Neuronal stem cell (in vitro differentiated cells): ENCODE measurements around the gene SIVA1.
A peak's percentile ranks its signal among the peaks of the same experiment; 100 is the strongest.

Experiments
- DNase-seq: peaks from one replicate; pipeline ENCODE4 v3.0.0-alpha.2; 2013; ENCODE audit warnings: low spot score
- H2AFZ ChIP-seq: one replicate; pipeline ENCODE4 v1.6.1; 2013; ENCODE audit warnings: mild to moderate bottlenecking, low read length, inconsistent platforms
- H2AK5ac ChIP-seq: 2 replicates; pipeline ENCODE4 v1.6.1; 2013; ENCODE audit warnings: low read depth, mild to moderate bottlenecking, inconsistent platforms, low read length, moderate library complexity, mixed read lengths
- H2BK120ac ChIP-seq: 2 replicates; pipeline ENCODE4 v1.6.1; 2013; ENCODE audit warnings: low read depth, mild to moderate bottlenecking, inconsistent platforms, low read length, moderate library complexity, mixed read lengths
- H2BK12ac ChIP-seq: one replicate; pipeline ENCODE4 v1.6.1; 2013; ENCODE audit warnings: low read length, inconsistent platforms
- H2BK15ac ChIP-seq: 2 replicates; pipeline ENCODE4 v1.6.1; 2013; ENCODE audit warnings: mild to moderate bottlenecking, low read length, inconsistent platforms, mixed read lengths
- H2BK5ac ChIP-seq: one replicate; pipeline ENCODE4 v1.6.1; 2013; ENCODE audit warnings: inconsistent platforms, mild to moderate bottlenecking, low read length, moderate library complexity
- H3K14ac ChIP-seq: one replicate; pipeline ENCODE4 v1.6.1; 2013; ENCODE audit warnings: low read length, inconsistent platforms
- H3K18ac ChIP-seq: 2 replicates; pipeline ENCODE4 v1.6.1; 2013; ENCODE audit warnings: low read length, inconsistent platforms
- H3K23ac ChIP-seq: 2 replicates; pipeline ENCODE4 v1.6.1; 2013; ENCODE audit warnings: low read depth, mild to moderate bottlenecking, mixed read lengths, low read length, inconsistent platforms; ENCODE audit not compliant: poor library complexity
- H3K27ac ChIP-seq: replicated peaks from 3 replicates; pipeline ENCODE4 v1.5.1; 2013; ENCODE audit warnings: low read length, inconsistent platforms
- H3K27me3 ChIP-seq, 3 experiments: 2 replicates each; pipeline ENCODE4 v1.6.1; 2013; ENCODE audit warnings: low read length in 3 of 3, mild to moderate bottlenecking in 2 of 3, inconsistent platforms in 1 of 3, low read depth in 1 of 3, mixed read lengths in 1 of 3, moderate library complexity in 1 of 3; ENCODE audit not compliant: control insufficient read depth in 3 of 3, insufficient read depth in 3 of 3
- H3K36me3 ChIP-seq, 2 donors: replicated peaks in 1 of 2; 2 replicates each; pipeline ENCODE4 v1.6.1; 2013; ENCODE audit warnings: low read length in 2 of 2; ENCODE audit not compliant: control insufficient read depth in 2 of 2, insufficient read depth in 2 of 2
- H3K4ac ChIP-seq: 2 replicates; pipeline ENCODE4 v1.6.1; 2013; ENCODE audit warnings: inconsistent platforms, mild to moderate bottlenecking, low read length, moderate library complexity
- H3K4me1 ChIP-seq, 2 donors: 1 replicate in 1 of 2; 2 replicates in 1 of 2; pipeline ENCODE4 v1.6.1; 2013; ENCODE audit warnings: low read length in 2 of 2, low read depth in 1 of 2; ENCODE audit not compliant: control insufficient read depth in 2 of 2, insufficient read depth in 1 of 2
- H3K4me2 ChIP-seq: one replicate; pipeline ENCODE4 v1.6.1; 2013; ENCODE audit warnings: mild to moderate bottlenecking, low read length, inconsistent platforms; ENCODE audit not compliant: insufficient read depth, poor library complexity, severe bottlenecking
- H3K4me3 ChIP-seq, 2 donors: 2 replicates each; pipeline ENCODE4 v1.5.1; 2013; ENCODE audit warnings: low read length in 2 of 2, mild to moderate bottlenecking in 2 of 2, inconsistent platforms in 1 of 2, moderate library complexity in 1 of 2
- H3K79me1 ChIP-seq: one replicate; pipeline ENCODE4 v1.6.1; 2013; ENCODE audit warnings: low read depth, mild to moderate bottlenecking, inconsistent platforms, low read length, moderate library complexity
- H3K9ac ChIP-seq: one replicate; pipeline ENCODE4 v1.6.1; 2013; ENCODE audit warnings: mild to moderate bottlenecking, low read depth, low read length, inconsistent platforms; ENCODE audit not compliant: poor library complexity
- H3K9me3 ChIP-seq, 2 donors: replicated peaks in 1 of 2; 2 replicates each; pipeline versions ENCODE3 to v1.6.1; 2013; ENCODE audit warnings: low read length in 2 of 2, mild to moderate bottlenecking in 2 of 2, inconsistent platforms in 1 of 2, low read depth in 1 of 2, mixed read lengths in 1 of 2, moderate library complexity in 1 of 2; ENCODE audit not compliant: control insufficient read depth in 2 of 2, insufficient read depth in 1 of 2
- H4K8ac ChIP-seq: one replicate; pipeline ENCODE4 v1.6.1; 2013; ENCODE audit warnings: low read depth, mild to moderate bottlenecking, inconsistent platforms, low read length, moderate library complexity
- H4K91ac ChIP-seq: one replicate; pipeline ENCODE4 v1.6.1; 2013; ENCODE audit warnings: low read length, low read depth, mild to moderate bottlenecking, inconsistent platforms; ENCODE audit not compliant: poor library complexity
- WGBS, 2 donors: extraction: QIAGEN DNeasy Blood & Tissue Kit; methylation state at CpG; one replicate each; pipeline ENCODE4 v1.1.7; 2013; ENCODE audit warnings: missing lambda C conversion rate in 2 of 2, mixed read lengths in 1 of 2; ENCODE audit not compliant: insufficient read length in 2 of 2, insufficient replicate concordance in 1 of 2; ENCODE audit errors: extremely low coverage in 2 of 2; 5-methylcytosine and 5-hydroxymethylcytosine counted together

The SIVA1 gene

DNA sequence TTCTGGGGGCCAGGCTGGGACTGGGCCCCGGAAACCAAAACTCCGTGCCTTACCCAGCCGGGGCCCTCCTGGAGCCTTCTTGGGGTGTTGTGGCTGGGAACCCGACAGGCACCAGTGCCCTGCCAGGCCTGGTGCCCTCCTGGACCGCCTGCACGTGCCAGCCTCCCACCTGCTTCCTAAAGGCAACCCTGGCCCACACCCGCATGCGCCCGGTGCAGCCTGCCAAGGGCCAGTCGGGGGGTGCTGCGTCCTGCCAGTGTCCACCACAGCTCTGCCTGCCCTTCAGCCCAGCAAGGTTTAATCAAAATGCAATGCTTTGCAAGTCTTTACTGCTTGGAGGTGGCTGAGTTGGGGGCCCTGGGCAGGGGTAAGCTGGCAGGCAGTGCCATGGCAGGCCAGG is 34.1 kb upstream of the SIVA1 start:
- Histone ChIP-seq H3K27me3 (no peaks in the 10 kb centered on the region), H3K79me1 (no peaks in the 10 kb centered on the region), H3K4me2 (no peak overlapping the region), H3K9ac (peak overlapping the region; percentile 12), H3K36me3 (peaks cover 13 to 41% of the 10 kb centered on the region in 2 donors), H2AK5ac (no peak overlapping the region), H4K91ac (no peak overlapping the region), H3K14ac (no peak overlapping the region), H3K4me3 (no peak overlapping the region), H3K23ac (no peak overlapping the region), H3K9me3 (no peaks in the 10 kb centered on the region), H2AFZ (no peak overlapping the region), H3K18ac (no peak overlapping the region), H2BK12ac (peak overlapping the region; percentile 22), H3K4ac (no peak overlapping the region), H2BK120ac (no peak overlapping the region), H4K8ac (no peak overlapping the region), H3K4me1 (peaks cover 7% of the 10 kb centered on the region in 2 donors), H2BK5ac (peak overlapping the region; percentile 29), H3K27ac (no peak overlapping the region), H2BK15ac (no peak overlapping the region)
- no CpG with 5 or more reads among the region's 11 CpGs for WGBS, 2 donors
- no peak for DNase-seq

DNA sequence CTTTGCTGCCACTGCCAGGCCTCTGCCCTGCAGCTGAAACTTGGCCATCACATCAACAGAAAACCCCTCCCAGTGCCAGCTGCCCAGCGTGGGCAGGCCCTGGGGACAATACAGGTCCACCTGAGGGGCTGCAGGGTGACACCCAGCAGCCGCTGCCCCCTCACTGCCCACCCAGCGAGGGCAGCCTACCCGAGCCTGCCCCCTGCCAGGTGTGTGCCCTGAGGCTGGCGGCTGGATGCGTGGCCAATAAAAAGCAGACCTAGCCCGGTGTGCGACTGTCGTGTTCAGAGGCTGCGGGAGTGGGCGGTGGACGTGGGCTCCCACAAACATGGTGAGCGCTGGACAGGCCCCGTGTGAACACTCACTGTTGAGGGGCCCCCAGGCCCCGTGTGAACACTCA is 33.6 kb upstream of the SIVA1 start:
- no CpG with 5 or more reads among the region's 15 CpGs for WGBS, 2 donors
- Histone ChIP-seq H3K9ac (no peak overlapping the region), H2BK15ac (no peak overlapping the region)

DNA sequence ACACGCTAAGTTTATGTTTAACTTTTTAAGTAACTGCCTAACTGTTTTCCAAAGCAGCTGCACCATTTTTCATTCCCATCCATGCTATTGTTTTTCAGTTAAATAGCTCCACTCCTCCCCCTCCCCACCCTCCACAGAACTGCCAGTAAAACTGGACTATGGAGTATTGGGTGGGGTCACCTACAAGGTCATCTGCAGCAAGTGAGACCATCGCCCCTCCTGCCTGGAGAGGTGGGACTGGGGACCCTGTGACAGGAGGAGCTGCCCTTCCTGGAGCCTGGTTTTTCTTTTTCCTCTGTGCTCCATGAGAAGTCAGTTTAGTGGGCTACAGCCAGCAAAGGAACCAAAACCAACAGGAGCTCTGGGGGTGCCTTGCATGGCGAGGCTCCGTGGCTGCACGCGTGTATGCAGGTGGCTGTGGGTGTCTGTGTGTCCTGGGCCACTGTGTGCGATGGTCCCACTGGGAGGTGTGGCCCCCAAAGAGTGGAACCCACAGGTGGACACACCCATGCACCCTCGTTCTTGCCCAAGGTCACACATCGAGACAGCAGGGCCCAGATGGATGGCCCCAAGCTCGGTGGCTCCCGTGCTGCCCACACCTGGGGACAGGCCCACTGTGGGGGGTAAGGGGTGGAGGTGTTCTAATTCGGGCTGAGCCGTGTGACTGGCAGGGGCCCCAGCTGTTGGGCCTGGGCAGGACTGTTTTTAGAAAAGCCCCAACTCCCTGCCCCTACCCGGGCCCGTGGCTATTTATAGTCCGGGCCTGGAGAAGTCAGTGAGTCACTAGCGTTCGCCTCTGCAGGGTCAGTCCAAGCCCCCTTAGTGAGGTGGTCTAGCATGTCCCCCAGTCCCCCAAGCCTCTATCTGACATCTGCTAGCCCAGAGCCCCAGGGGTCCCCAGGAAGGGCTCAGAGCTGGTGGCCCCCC is 31.2 kb upstream of the SIVA1 start:
- H2BK12ac ChIP-seq = no peak overlapping the region
- no peak for DNase-seq
- H3K9ac ChIP-seq = peak overlapping the region; percentile 77
- no peak overlapping the region for H3K4me2 ChIP-seq
- peaks cover 4 to 16% of the 10 kb centered on the region in 2 donors for H3K36me3 ChIP-seq
- no peaks in the 10 kb centered on the region for H3K27me3 ChIP-seq
- no CpG with 5 or more reads among the region's 18 CpGs for WGBS, 2 donors
- H3K18ac ChIP-seq = peak overlapping the region; percentile 76
- H3K4me3 ChIP-seq = no peak overlapping the region
- H3K27ac ChIP-seq = no peak overlapping the region
- H3K23ac ChIP-seq = peak overlapping the region; percentile 85
- H4K8ac ChIP-seq = no peak overlapping the region
- peak overlapping the region; percentile 71 for H3K14ac ChIP-seq
- peak overlapping the region; percentile 37 for H3K4ac ChIP-seq
- H3K79me1 ChIP-seq = peaks cover 12% of the 10 kb centered on the region
- no peak overlapping the region for H2BK5ac ChIP-seq
- H2AFZ ChIP-seq = no peak overlapping the region
- peak overlapping the region; percentile 70 for H2AK5ac ChIP-seq
- peaks cover 16 to 17% of the 10 kb centered on the region in 2 donors for H3K4me1 ChIP-seq
- no peak overlapping the region for H2BK120ac ChIP-seq
- peak overlapping the region; percentile 58 for H2BK15ac ChIP-seq
- H4K91ac ChIP-seq = no peak overlapping the region
- no peaks in the 10 kb centered on the region for H3K9me3 ChIP-seq

More for the DNA sequence above, 33.6 kb upstream of the SIVA1 start:
- H3K9me3 ChIP-seq = no peaks in the 10 kb centered on the region
- no peak overlapping the region for H3K23ac ChIP-seq
- no peak overlapping the region for H3K4ac ChIP-seq
- H2AK5ac ChIP-seq = no peak overlapping the region
- no peaks in the 10 kb centered on the region for H3K27me3 ChIP-seq
- H2BK12ac ChIP-seq = no peak overlapping the region
- no peak overlapping the region for H2BK120ac ChIP-seq
- no peak overlapping the region for H2AFZ ChIP-seq
- no peak overlapping the region for H3K14ac ChIP-seq
- no peak overlapping the region for H3K18ac ChIP-seq
- H4K91ac ChIP-seq = no peak overlapping the region
- no peak overlapping the region for H3K4me3 ChIP-seq
- no peak overlapping the region for H3K27ac ChIP-seq
- H3K4me2 ChIP-seq = no peak overlapping the region
- H3K79me1 ChIP-seq = peaks cover 3% of the 10 kb centered on the region
- no peak for DNase-seq
- peaks cover 7% of the 10 kb centered on the region in 2 donors for H3K4me1 ChIP-seq
- no peak overlapping the region for H4K8ac ChIP-seq
- peak overlapping the region; percentile 17 for H2BK5ac ChIP-seq
- H3K36me3 ChIP-seq = peaks cover 13 to 37% of the 10 kb centered on the region in 2 donors

DNA sequence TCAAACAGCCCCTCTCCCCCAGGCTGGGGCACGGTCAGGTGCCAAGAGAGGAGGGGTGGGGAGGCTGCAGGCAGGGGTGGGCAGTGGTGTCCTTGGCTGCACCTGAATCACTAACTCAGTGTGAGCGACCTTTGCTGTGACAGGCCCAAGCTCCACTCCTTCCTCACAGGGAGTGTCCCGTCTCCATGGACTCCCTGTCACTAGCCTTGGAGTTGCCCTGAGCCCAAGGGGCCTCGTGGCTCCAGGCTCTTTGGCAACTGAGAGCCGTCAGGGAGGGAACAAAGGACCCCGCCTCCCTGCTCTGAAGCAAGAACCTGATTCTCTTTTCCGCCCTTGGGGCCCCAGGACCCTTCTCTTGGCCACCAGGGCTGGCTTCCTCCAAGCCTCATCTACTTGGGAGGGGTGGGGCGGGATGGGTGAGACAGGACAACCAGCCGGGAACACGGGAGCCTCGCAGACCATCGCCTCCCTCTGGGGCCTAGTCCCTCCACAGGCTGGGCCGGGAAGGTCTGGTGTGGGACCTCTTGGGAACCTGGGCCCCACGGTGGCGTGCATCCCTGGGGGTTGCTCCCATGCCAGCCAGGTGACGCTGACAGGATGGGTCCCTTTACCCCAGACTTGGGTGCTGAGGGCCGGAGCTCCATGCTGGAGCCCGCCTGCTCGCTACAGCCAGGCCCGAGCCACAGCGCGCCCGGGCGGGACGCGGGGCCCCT is 29.9 kb upstream of the SIVA1 start:
- H3K27me3 ChIP-seq = no peaks in the 10 kb centered on the region
- H2AFZ ChIP-seq = peak overlapping the region; percentile 83
- H3K18ac ChIP-seq = peak overlapping the region; percentile 98
- no CpG with 5 or more reads among the region's 26 CpGs for WGBS, 2 donors
- peak overlapping the region; percentile 95 for H2BK5ac ChIP-seq
- peak overlapping the region; percentile 65 for H4K8ac ChIP-seq
- H3K79me1 ChIP-seq = peaks cover 12% of the 10 kb centered on the region
- H3K9ac ChIP-seq = peak overlapping the region; percentile 44
- no peaks in the 10 kb centered on the region for H3K9me3 ChIP-seq
- peaks cover 16 to 17% of the 10 kb centered on the region in 2 donors for H3K4me1 ChIP-seq
- H3K4me2 ChIP-seq = peak overlapping the region; percentile 83
- H3K23ac ChIP-seq = peak overlapping the region; percentile 65
- H3K4ac ChIP-seq = peak overlapping the region; percentile 10
- peak overlapping the region; percentile 98 for H2AK5ac ChIP-seq
- peak overlapping the region; percentile 28 for H2BK120ac ChIP-seq
- H3K4me3 ChIP-seq = peak overlapping the region; percentile 57 to 81
- H3K14ac ChIP-seq = peak overlapping the region; percentile 56
- no peak overlapping the region for H4K91ac ChIP-seq
- peak overlapping the region; percentile 41 for H2BK12ac ChIP-seq
- no peak overlapping the region for H3K27ac ChIP-seq
- H3K36me3 ChIP-seq = peaks cover 2 to 14% of the 10 kb centered on the region in 2 donors
- H2BK15ac ChIP-seq = peak overlapping the region; percentile 58
- DNase-seq = no peak
